ENCODE results near the gene DBR1. TPM values are rescaled to one million over a fixed set of nuclear protein-coding genes. Genes with fewer than 3 reads are reported as not detected.

DBR1 gene
- total RNA-seq, 2 experiments from 2014 or later, result 23.1 to 24.6 TPM

GRCh38 chr3:138219255-138219654 is 44.5 kb upstream of the DBR1 start:
- Mint-ChIP-seq H3K4me1 (ENCODE audit: low read depth) (peaks cover 52% of the 10 kb centered on the region), H3K27me3 (no peaks in the 10 kb centered on the region), H3K27ac (no peak overlapping the region), H3K9me3 (no peaks in the 10 kb centered on the region), H3K36me3 (ENCODE audit: low read depth) (peaks cover 55% of the 10 kb centered on the region), H3K4me3 (no peak overlapping the region)
- ChIA-PET POLR2A (no interaction called here), CTCF (interaction anchor here (1.4 to 1.5 kb wide), 3 partner anchors 8 to 28 kb away, joined by 3 to 4 read pairs (median 3); no protein-coding TSS in a partner anchor)
- Histone ChIP-seq H3K27ac (ENCODE audit: low read depth in 1 of 2, low read length in 2 of 2) (no peak overlapping the region), H3K4me3 (ENCODE audit: low read length) (no peak overlapping the region), H3K27me3 (ENCODE audit: control insufficient read depth in 1 of 2, insufficient read depth in 2 of 2, low read length in 2 of 2) (no peaks in the 10 kb centered on the region), H3K4me1 (ENCODE audit: insufficient read depth, low read length) (peaks cover 3% of the 10 kb centered on the region), H3K36me3 (ENCODE audit: insufficient read depth, low read length) (peaks cover 17% of the 10 kb centered on the region), H3K9me3 (ENCODE audit: control insufficient read depth in 1 of 2, insufficient read depth in 1 of 2, low read length in 2 of 2) (no peaks in the 10 kb centered on the region)
- TF ChIP-seq, protein P1, sequence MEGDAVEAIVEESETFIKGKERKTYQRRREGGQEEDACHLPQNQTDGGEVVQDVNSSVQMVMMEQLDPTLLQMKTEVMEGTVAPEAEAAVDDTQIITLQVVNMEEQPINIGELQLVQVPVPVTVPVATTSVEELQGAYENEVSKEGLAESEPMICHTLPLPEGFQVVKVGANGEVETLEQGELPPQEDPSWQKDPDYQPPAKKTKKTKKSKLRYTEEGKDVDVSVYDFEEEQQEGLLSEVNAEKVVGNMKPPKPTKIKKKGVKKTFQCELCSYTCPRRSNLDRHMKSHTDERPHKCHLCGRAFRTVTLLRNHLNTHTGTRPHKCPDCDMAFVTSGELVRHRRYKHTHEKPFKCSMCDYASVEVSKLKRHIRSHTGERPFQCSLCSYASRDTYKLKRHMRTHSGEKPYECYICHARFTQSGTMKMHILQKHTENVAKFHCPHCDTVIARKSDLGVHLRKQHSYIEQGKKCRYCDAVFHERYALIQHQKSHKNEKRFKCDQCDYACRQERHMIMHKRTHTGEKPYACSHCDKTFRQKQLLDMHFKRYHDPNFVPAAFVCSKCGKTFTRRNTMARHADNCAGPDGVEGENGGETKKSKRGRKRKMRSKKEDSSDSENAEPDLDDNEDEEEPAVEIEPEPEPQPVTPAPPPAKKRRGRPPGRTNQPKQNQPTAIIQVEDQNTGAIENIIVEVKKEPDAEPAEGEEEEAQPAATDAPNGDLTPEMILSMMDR (IDR thresholded peaks at IDR 0.05), result no peak
- ATAC-seq (ENCODE audit: poor library complexity) (no peak), DNase-seq (peak in 2 of 14 experiments; percentile 35 to 46)
- intact Hi-C loops (cut with DNase I, micrococcal nuclease), result no loop called here

GRCh38 chr3:138213398-138214085 is 38.8 kb upstream of the DBR1 start:
- no peak overlapping the region for H3K27ac ChIP-seq (ENCODE audit: low read depth in 1 of 2, low read length in 2 of 2)
- Mint-ChIP-seq H3K36me3 (ENCODE audit: low read depth) (peaks cover 67% of the 10 kb centered on the region), H3K27me3 (no peaks in the 10 kb centered on the region), H3K27ac (no peak overlapping the region), H3K9me3 (no peaks in the 10 kb centered on the region), H3K4me1 (ENCODE audit: low read depth) (peaks cover 49% of the 10 kb centered on the region), H3K4me3 (no peak overlapping the region)
- no peak for DNase-seq
- H3K27me3 ChIP-seq (ENCODE audit: control insufficient read depth in 1 of 2, insufficient read depth in 2 of 2, low read length in 2 of 2), result no peaks in the 10 kb centered on the region
- H3K4me1 ChIP-seq (ENCODE audit: insufficient read depth, low read length), result no peaks in the 10 kb centered on the region
- ChIA-PET CTCF (no interaction called here), POLR2A (no interaction called here)
- no peak overlapping the region for H3K4me3 ChIP-seq (ENCODE audit: low read length)
- peaks cover 11% of the 10 kb centered on the region for H3K36me3 ChIP-seq (ENCODE audit: insufficient read depth, low read length)
- no peaks in the 10 kb centered on the region for H3K9me3 ChIP-seq (ENCODE audit: control insufficient read depth in 1 of 2, insufficient read depth in 1 of 2, low read length in 2 of 2)
- ATAC-seq (ENCODE audit: poor library complexity), result no peak
- intact Hi-C loops (cut with DNase I, micrococcal nuclease), result no loop called here
- TF ChIP-seq, protein P1 (IDR thresholded peaks at IDR 0.05), result no peak

DNA sequence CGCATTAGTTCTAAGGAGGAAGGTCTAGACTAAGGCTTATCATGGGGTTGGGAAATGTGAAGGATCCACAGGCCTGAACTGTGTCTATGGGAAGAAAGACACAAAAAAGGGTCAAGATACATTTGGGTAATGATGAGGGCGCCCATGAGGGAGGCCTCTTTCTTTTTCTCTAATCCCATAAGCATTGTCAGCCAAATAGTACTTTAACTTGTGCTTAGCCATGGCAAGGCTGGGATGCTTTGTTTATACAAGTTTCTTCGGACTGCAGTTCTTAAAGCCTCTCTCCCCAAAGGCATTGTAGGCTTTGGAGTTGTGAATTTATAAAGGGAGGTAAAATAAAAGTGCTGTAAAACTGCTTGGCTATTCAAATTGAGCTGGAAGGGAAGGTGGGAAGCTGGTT is 35.8 kb upstream of the DBR1 start:
- Mint-ChIP-seq H3K36me3 (ENCODE audit: low read depth) (peaks cover 73% of the 10 kb centered on the region), H3K4me3 (no peak overlapping the region), H3K9me3 (no peaks in the 10 kb centered on the region), H3K27ac (no peak overlapping the region), H3K27me3 (no peaks in the 10 kb centered on the region), H3K4me1 (ENCODE audit: low read depth) (peaks cover 60% of the 10 kb centered on the region)
- TF ChIP-seq, protein P1 (IDR thresholded peaks at IDR 0.05), result no peak
- no peak for DNase-seq
- Histone ChIP-seq H3K4me3 (ENCODE audit: low read length) (no peak overlapping the region), H3K4me1 (ENCODE audit: insufficient read depth, low read length) (no peaks in the 10 kb centered on the region), H3K36me3 (ENCODE audit: insufficient read depth, low read length) (peaks cover 13% of the 10 kb centered on the region), H3K9me3 (ENCODE audit: control insufficient read depth in 1 of 2, insufficient read depth in 1 of 2, low read length in 2 of 2) (peaks cover 0 to 4% of the 10 kb centered on the region in 2 experiments), H3K27me3 (ENCODE audit: control insufficient read depth in 1 of 2, insufficient read depth in 2 of 2, low read length in 2 of 2) (no peaks in the 10 kb centered on the region), H3K27ac (ENCODE audit: low read depth in 1 of 2, low read length in 2 of 2) (no peak overlapping the region)
- ATAC-seq (ENCODE audit: poor library complexity), result no peak
- ChIA-PET CTCF (interaction anchor here (1.7 kb wide), 1 partner anchor 9 kb away, joined by 3 read pairs; no protein-coding TSS in a partner anchor), POLR2A (no interaction called here)
- intact Hi-C loops (cut with DNase I, micrococcal nuclease), result no loop called here
